BE2C (cell line): ENCODE results near the gene TP53I11.

Experiments
- DNase-seq: peaks from one replicate; pipeline ENCODE4 v3.0.0-alpha.2; 2020
- H3K27me3 ChIP-seq: fragments of 250-450 bp; sonication (Bioruptor Pico); 2 replicates; pipeline ENCODE4 v1.5.1; 2020; ENCODE audit warnings: mild to moderate bottlenecking
- H3K36me3 ChIP-seq: fragments of 250-450 bp; sonication (Bioruptor Pico); 2 replicates; pipeline ENCODE4 v1.5.1; 2020; ENCODE audit warnings: mild to moderate bottlenecking
- H3K4me1 ChIP-seq: fragments of 250-450 bp; sonication (Bioruptor Pico); 2 replicates; pipeline ENCODE4 v1.5.1; 2020
- H3K4me3 ChIP-seq: 2 replicates; pipeline ENCODE4 v1.5.1; 2011; ENCODE audit warnings: low read depth, low read length
- H3K9me3 ChIP-seq: fragments of 250-450 bp; sonication (Bioruptor Pico); 2 replicates; pipeline ENCODE4 v1.5.1; 2020
- TF ChIP-seq, protein P1 (sequence below): IDR thresholded peaks from 2 replicates; pipeline ENCODE4 v1.5.1; 2012; ENCODE audit warnings: mild to moderate bottlenecking, low read depth, low read length

The TP53I11 gene

DNA sequence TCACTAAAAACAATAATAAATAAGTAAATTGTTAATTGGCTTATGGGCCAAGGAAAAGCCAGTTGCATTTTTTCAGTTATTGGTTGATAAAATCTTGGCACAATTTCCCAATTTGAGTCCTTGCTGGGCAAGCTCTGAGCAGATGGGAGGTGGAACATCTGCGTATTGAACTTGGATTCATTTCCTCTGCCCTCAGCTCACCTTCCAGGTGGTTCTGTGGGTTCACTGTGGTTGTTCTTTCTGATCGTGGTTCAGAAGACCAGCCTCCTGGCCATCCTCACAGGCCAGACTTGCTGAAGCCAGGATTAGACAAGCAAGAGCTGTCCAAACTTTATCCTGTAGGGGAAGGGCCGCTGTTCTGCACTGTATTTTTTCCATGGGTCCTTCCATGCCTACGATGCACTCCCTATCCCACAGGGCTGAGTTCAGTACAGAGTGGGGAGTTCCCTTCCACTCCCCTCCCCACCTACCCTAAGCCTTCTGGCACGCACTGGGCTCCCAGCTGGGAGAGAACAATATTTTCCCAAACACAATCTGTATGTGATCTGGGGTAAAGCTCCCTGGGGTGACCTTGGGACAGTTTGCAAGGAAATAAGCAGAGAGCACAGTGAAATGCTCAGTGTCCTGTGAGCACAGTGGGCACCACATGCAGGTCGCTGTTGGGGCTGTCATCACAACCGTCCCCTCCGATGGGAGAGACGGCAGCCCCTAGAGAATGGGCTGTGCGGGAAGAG is 43.5 kb upstream of the TP53I11 start:
- Histone ChIP-seq H3K4me1 (no peaks in the 10 kb centered on the region), H3K4me3 (no peak overlapping the region), H3K27me3 (no peaks in the 10 kb centered on the region), H3K36me3 (no peaks in the 10 kb centered on the region), H3K9me3 (no peaks in the 10 kb centered on the region)
- TF ChIP-seq, protein P1, sequence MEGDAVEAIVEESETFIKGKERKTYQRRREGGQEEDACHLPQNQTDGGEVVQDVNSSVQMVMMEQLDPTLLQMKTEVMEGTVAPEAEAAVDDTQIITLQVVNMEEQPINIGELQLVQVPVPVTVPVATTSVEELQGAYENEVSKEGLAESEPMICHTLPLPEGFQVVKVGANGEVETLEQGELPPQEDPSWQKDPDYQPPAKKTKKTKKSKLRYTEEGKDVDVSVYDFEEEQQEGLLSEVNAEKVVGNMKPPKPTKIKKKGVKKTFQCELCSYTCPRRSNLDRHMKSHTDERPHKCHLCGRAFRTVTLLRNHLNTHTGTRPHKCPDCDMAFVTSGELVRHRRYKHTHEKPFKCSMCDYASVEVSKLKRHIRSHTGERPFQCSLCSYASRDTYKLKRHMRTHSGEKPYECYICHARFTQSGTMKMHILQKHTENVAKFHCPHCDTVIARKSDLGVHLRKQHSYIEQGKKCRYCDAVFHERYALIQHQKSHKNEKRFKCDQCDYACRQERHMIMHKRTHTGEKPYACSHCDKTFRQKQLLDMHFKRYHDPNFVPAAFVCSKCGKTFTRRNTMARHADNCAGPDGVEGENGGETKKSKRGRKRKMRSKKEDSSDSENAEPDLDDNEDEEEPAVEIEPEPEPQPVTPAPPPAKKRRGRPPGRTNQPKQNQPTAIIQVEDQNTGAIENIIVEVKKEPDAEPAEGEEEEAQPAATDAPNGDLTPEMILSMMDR, result no peak
- no peak for DNase-seq

- TF ChIP-seq, protein P1, result no peak
- Histone ChIP-seq H3K9me3 (no peaks in the 10 kb centered on the region), H3K4me3 (no peak overlapping the region), H3K36me3 (no peaks in the 10 kb centered on the region), H3K27me3 (no peaks in the 10 kb centered on the region), H3K4me1 (no peaks in the 10 kb centered on the region)
- DNase-seq, result no peak
These were observed 42.1 kb upstream of the TP53I11 start for GRCh38 chr11:44992774-44993173.

- no peaks in the 10 kb centered on the region for H3K36me3 ChIP-seq
- no peak for DNase-seq
- no peak overlapping the region for H3K4me3 ChIP-seq
- H3K9me3 ChIP-seq, result no peaks in the 10 kb centered on the region
- TF ChIP-seq, protein P1, result no peak
- H3K27me3 ChIP-seq, result no peaks in the 10 kb centered on the region
- H3K4me1 ChIP-seq, result no peaks in the 10 kb centered on the region
These were observed 41.5 kb upstream of the TP53I11 start for GRCh38 chr11:44992181-44992582.

- no peaks in the 10 kb centered on the region for H3K9me3 ChIP-seq
- H3K4me1 ChIP-seq, result no peaks in the 10 kb centered on the region
- no peak overlapping the region for H3K4me3 ChIP-seq
- TF ChIP-seq, protein P1, result no peak
- H3K27me3 ChIP-seq, result no peaks in the 10 kb centered on the region
- no peaks in the 10 kb centered on the region for H3K36me3 ChIP-seq
- DNase-seq, result no peak
These were observed 40.0 kb upstream of the TP53I11 start for GRCh38 chr11:44990665-44991064.

DNA sequence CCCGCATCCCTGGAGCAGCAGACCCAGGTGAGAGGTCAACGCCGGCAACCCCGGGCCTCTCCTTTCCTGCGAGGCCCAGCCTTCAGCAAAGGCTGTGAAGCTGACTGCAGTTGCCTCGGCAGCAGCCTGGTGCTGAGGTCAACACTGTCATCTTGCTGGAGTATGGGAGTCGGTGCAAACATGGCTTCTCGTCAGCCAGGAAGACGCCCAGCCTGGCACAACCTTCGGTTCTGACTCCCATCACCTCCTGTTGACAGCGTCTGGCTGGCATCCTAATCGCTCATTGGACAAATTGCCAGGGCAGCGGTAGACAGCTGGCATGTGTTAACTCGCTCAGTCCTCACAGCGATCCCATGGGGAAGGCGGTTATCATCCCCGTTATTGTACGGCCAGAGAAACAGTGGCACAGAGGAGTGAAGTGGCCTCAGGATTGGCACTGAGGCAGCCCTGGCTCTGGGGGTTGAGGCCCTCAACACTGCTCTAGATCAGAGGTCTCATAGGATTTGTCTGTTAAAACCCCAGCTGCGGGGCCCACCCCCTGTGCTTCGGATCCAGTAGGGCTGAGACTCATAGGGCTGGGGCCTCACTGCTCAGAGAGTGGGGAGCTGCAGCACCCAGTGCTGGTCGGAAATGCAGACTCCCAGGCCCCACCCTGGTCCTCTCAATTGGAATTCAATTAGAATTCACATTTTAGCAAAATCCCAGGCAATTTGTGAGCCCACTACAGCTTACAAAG is 39.3 kb upstream of the TP53I11 start:
- DNase-seq, result peak; percentile 34
- H3K4me1 ChIP-seq, result no peaks in the 10 kb centered on the region

More for the DNA sequence above, 39.3 kb upstream of the TP53I11 start:
- no peaks in the 10 kb centered on the region for H3K9me3 ChIP-seq
- H3K36me3 ChIP-seq, result no peaks in the 10 kb centered on the region
- TF ChIP-seq, protein P1, result no peak
- H3K4me3 ChIP-seq, result no peak overlapping the region
- no peaks in the 10 kb centered on the region for H3K27me3 ChIP-seq
